ENCODE results near the gene MYH9.
A peak's percentile ranks its signal among the peaks of the same experiment; 100 is the strongest.

MYH9 gene

DNA sequence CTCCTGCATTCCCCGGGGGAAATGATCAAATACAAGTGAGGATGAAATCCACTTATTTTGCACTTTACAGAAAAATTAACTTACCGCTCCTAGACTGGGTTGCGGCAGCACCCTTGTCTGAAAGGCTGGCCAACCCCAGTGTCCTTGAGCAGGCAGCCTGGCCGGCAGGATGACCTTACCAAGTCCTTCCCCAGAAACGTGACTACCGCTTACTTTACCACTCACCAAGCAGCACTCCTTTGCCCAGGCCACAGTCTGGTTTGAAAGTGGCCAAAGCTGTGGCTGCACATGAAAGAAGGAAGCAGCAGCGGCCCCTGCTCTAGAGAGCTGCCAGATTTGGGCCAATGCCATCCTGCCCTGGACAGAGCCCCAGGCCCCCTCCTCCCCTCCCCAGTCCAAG is 20.3 kb downstream of the MYH9 start:
- no peak for DNase-seq (ENCODE audit: low read depth)

DNA sequence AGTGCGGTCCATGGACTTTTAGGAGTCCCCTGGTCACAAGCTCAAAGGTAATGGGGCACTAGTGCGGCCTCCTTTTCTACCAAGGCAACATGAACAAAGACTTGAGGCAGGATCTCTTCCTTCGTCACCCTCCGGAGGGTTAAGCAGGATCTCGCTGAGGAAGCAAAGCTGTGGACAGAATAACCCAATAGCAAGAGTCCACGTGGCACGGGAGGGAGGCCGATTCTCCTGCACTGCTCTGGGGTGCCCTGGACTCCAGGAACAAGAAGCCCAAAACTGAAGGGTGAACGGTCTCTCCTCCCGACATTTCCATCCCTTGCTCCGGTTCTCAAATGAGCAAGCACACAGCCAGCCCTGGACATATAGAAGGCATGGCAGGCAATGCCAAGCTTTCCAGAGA is 20.7 kb downstream of the MYH9 start:
- no peak for DNase-seq (ENCODE audit: low read depth)

DNA sequence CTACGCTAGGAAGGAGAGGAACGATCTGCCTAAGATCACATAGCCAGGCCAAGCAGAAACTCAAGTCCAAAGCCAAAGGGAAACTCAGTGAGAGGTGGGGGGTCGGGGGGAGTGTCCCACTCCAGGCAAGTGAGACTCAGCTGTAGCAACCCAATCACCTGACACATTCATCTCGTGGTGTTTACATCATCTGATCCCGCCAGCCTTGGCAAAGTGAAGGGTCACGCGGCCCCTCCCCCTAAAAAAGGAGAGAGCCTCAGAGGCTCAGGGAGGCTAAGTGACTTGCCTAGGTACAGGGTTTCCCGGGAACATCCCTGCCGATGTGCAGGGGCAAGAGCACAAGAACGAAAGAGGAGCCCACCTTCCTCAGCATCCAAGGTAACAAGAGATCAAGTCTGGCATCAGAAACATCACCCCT is 21.5 kb downstream of the MYH9 start:
- no peak for DNase-seq (ENCODE audit: low read depth)

DNA sequence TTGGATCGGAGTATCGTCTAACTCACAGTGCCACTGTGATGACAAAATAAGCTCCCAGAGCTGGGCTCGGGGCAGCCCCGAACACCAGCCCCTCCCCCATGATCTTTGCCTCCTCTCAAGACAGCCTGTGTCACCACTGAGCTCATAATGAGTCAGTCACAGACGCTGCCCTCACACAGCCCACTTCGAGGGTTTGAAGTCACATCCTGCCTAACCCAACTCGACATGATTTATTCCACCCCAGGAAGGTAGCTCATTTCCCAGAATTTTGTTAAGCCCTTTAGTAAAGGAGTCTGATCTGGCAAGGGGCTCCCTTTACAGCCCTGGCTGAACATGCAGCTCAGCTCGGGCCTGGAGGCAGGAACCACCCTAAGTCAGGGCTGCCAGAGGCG is 22.8 kb downstream of the MYH9 start:
- DNase-seq (ENCODE audit: low read depth), result peak; percentile 73

DNA sequence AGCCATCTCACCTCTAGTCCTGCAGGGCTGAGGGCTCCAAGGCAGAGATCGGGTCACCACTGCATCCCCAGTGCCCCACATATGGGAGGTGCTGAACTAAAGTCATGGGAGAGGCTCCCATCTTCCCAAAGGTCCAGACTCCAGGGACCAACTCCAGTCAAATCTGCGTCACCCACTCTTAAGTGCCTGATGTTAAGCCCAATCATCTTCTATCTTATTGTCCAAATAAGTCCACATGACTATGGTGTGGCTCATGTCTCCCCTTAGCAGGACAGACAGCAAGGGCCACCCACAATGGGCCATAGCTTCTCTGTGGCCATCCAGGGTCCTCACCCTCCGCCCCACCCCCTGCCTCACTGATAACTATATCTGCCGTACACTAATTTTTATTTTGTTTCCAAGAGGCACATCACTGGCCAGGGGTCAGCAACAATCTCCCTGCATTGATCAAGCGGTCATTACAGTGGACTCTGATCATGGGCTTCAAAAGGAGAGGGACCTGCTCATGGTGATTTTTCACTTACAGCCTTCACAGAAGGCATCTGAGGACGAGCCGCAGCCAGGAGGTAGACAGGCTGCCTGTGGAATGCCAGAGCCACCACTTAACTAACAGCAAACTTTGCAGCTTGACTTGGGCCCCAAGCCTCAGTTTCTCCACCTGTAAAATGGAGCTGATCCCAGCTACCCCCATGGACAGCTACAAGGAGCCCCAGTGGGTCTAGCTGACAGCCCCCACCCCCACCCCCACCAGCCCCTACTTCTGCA is 23.3 kb downstream of the MYH9 start:
- DNase-seq (ENCODE audit: low read depth), result no peak

DNA sequence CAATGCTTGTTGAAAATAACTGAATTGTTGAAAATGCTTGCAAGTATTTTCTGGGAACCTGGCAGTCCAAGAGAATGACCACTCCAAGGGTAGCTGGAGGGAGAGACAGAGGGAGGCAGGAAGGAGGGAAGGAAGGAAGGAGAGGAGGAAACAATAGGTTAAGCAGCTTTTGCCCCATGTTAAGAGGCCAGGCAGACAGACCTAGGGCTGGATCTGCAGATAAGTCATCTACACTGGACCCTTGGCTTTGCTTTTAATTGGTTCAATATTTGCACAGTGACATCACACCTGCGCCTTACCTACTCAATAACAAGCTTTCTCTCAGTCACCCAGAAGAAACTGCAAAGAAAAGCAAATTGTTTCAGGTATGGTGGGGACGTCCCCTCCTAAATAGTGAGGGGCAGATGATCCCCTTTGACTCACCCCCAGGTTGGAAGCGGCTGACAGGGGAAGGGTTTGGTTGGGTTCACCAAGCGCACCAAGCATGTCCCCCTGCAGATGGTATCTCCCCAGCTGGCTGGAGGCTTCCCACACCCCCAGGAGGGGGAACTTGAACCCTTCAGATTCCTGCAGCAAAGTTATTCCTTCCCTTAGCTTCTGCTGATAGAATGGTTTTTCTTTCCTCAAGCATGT is 24.3 kb downstream of the MYH9 start:
- no peak for DNase-seq (ENCODE audit: low read depth)

DNA sequence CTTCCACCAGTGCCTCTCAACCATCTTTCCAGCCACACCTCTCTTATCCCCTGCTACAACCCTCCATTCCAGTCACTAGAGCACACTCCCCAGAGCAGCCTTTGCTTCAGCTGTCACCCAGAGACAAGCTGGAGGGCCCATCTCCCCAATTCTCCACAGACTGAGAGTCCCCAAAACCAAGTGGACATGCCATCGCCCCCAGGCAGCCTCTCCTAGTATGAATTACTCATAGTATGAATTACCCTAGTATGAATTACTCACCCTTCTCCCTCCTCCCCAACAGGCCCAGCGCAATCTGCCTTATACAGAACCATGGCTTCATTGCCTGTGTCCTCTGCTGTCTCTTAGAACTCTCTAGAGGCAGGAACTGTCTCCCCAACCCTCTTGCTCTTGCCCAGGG is 24.8 kb downstream of the MYH9 start:
- DNase-seq (ENCODE audit: low read depth), result no peak

DNA sequence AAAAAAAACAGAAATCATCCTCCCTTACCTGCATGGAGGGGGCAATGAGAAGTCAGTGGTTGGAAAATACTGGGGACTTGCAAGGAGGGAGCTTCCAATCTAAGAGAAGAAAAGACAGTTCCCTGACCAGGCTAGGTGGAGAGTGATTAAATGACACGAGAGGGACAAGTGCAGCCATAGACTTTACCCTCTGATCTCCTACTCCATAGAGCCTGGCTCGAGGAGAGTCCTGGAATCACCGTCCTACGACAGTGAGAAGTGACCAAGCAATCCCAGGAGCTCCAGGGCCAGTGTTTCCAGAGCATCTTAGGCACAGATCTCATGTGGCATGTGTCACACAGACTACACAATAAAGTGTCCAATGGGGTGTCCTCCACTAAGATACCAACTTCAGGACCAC is 25.7 kb downstream of the MYH9 start:
- no peak for DNase-seq (ENCODE audit: low read depth)

DNA sequence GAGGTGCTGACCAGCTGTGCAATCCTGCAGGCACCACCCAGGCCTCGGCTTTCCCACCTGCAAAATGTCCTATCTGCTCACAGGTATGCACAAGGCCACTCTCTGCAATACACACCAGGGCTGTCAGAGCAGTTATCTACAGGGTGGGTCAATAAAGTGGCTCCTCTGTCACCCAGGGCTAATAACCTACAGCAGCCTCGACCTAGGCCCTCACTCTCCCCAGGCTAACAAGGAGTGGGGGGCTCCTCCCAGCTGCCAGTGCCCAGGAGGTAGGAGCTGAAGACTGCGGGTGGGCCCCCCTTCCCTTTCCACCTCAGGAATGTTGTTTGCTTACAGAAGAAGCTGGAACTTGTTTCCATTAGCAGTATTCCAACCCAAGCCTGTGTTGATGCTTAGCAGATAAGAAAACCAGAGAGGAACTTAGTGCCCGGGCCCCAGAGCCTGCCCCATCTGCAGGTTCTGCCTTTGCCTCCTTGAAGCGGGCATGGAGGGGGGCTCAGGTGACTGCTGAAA is 26.8 kb downstream of the MYH9 start:
- DNase-seq (ENCODE audit: low read depth), result no peak

DNA sequence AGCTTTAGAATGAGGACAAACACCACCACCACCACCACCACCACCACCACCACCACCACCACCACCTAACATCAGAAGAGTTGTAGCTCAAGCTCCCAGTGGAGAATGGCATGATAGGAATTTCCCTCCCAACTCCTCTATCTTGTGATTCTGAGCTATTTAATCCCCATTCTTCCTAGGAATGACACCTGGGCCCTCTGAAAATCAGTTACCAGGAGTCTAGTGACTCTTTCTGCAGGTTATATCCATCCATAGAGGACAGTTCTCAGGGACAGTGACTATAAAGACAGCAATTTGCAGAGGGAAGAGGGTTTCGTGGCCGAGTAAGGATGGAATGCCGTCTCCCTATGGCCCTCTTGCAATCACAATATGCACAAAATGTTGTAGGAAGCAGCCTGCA is 27.8 kb downstream of the MYH9 start:
- DNase-seq (ENCODE audit: low read depth), result no peak

DNA sequence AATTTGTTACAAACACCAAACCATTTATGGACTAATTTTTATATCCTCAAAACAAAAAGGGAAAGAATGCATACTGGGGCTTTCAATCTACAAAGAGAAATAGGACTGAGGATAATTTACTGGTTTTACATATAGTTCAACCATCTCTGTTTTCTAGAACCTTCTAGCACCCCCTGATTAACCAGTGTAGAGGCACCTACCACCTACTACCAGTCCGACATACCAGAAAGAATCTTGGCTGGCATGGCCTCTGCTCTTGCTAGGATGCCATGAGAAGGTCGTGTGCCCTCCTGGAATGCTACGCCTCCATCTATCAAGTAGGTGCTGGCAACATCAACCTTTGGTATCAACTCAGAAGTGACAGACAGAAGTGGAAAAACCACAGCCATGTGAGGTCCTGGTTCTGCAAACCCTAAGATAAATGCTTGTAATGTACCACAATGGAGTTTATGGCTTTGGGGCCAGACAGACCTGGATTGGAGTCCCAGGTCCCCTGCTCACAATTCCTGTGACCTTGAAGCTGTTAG is 28.2 kb downstream of the MYH9 start:
- DNase-seq (ENCODE audit: low read depth), result no peak

DNA sequence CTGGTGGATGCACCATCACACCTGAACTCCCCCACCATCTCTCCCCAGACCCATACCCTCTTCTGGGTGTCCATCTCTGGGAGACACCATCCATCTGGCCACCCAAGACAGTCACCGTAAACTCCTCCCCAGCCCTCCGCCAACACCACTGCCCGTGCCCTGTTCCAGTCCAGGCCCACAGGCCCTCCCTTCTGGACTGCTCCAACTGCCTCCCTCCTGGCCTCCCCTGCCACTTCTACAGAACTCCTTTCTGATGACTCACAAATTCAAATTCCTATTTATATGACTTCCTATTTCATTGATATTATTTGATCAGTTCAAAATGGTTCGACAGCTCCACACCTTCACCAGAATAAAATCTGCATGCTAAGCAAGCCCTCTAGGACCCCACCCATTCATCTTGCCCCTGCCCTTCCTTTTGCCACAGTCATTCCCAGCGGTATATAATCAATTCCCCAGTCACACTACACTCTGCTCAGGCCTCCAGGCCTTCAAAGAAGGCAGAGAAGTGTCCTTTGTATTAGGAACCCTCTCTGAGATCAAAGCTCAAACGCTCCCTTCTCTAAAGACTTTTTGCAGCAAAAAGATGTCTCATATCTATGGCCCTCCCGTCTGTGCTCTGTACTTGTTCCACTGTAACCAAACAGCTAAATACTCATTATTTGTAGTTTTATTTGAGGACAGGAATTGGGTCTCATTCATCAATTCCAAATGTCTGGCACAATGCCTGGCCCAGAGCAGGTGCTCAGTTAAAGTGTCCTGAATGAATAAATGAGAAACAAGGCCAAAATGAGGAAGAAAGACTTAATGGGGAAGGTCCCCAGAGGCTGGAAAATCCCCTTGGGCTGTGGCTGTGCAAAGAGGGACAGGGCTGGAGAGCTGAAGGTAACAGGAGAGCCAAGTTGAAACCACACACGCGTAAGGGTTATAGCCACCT is 29.0 kb downstream of the MYH9 start:
- no peak for DNase-seq (ENCODE audit: low read depth)

DNA sequence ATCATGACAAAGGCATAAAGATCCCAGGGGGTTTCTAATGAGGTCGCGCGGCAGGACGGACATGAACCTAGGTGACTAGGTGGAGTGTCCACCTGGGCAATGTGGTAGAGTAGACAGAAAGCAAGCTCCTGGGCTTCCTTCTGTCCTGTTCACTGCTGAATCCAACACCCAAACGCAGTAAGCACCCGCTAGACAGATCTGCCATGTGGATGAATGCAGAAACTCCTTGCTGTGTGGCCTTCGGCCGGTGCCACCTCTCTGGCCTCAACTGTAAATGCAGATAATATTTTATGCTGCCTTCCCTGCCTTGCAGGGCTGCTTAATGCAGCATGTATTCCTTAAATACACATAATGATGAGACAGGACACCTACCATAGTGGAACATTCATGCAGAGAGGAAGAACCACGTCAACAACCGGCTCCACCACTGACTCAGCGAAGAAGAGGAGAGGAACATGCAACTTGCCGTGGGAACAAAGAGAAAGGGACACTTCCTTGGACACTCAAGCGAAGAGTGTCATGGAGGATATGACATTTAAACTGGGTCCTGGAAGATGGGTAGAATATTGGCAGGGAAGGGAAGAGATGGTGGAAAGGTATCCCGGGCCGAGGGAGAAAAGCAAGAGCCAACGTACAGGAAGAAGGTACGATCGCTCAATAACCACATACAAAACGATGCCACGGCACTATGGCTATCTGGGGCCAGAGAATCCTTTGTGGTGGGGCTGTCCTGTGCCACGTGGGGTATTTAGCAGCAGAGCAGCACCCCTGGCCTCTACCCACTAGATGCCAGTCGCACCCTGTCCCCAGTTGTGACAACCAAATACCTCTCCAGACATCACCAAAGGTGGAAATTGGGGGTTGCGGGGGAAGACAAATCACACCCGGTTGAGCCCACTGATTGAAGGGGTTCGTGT is 30.8 kb downstream of the MYH9 start:
- DNase-seq (ENCODE audit: low read depth), result no peak

DNA sequence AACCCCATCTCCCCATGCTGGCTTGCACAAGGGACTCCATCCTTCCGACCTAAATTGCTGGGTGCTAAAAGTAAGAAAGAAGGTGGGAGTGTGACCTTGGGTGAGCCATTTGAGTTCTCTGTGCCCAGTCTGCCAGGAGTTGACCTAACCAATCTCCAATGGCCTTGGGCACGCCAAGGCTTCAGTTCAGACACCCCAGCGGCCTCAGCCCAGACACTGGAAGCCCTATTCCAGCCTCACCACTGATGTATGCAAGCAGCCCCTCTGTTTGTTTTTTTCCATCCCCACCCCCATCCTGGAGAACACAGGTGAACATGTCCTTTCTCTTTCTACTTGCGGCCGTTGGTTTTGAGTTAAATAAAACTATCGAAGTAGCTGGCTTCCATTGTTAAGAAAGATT is 31.9 kb downstream of the MYH9 start:
- DNase-seq (ENCODE audit: low read depth), result no peak

DNA sequence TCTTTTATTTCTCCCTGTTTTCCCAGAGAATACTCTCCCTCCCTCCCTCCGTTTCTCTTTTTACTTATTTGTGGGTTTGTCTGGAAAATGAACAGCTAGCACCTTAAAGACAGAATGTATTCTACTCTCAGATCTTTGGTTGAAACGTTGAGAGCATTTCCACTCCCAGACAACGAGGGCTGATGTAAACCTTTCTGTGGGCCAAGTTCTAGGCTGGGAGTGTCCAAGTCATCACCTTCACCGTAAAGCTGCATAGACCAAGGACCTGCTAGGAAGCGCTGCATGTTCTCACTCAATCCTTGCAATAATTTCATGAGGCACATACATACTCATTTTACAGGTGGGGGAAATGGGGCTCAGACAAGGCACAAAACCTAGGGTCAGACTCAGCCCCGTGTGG is 32.4 kb downstream of the MYH9 start:
- DNase-seq (ENCODE audit: low read depth), result no peak

DNA sequence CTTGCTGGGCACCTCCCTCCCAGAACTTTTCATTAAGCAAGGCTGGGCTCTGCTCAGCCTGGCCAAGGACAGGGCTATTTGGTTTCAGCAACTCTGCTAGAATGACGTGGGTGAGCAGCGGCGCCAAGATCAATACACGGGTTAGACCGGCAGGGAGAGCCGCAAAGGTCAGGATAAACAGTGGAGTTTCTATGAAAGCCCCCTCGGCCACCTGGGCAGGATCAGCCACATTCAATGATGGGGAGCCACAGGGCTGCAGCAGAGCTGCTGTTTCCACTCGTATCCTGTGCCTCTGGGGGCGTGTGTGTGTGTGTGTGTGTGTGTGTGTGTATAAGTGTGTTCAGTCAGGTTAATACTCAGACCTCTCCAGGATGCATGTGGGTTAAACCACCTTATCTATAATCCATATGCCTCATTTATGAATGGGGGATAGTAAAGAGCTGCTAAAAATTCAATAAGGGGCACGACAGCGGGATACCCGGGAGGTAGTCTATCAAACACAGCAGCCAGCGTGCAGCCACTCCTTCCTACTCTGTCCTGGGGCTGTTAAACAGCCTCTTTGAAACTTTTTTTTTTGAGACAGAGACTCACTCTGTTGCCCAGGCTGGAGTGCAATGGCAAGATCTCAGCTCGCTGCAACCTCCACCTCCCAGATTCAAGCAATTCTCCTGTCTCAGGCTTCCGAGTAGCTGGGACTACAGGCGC is 34.8 kb downstream of the MYH9 start:
- DNase-seq (ENCODE audit: low read depth), result no peak

DNA sequence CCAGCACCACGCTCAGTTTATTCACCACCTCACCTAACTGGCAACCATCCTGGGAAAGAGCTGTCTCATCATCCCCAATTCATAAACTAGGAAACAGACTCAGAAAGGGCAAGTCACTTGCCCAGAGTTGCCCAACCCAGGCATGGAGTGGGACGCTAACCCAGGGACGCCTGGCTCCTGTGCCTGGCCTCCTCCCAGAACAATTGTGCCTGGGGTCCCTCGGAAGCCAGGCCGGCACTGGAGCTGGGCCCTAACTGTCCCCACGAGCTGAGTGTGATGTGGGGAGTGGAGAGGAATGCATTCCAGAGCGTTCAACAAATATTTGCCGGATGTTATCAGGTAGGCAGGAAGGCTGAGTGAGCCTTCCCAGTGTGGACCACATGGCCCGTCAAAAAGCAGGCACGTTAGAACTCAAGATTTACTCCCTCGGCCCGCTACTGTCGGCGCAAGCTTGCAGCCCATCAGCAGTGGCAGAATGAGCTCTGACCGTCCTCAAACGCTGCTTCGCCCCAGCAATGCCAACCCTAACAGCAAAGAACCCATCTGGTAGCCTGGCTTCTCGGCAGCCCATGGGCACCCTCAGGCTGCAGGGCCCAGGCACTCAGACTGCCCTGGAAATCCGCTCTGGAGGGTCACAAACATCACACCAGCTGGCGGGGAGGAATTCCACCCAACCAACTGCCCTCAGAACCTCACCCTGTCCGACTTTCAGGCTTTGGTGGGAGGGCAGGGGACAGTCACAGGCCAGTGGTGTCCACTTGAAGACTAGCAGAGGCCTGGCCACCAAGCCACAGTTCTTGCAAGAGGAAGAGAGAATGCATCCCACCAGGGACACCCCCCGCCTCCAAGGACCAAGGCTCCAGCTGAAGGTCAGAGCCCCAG is 35.6 kb downstream of the MYH9 start:
- no peak for DNase-seq (ENCODE audit: low read depth)

DNA sequence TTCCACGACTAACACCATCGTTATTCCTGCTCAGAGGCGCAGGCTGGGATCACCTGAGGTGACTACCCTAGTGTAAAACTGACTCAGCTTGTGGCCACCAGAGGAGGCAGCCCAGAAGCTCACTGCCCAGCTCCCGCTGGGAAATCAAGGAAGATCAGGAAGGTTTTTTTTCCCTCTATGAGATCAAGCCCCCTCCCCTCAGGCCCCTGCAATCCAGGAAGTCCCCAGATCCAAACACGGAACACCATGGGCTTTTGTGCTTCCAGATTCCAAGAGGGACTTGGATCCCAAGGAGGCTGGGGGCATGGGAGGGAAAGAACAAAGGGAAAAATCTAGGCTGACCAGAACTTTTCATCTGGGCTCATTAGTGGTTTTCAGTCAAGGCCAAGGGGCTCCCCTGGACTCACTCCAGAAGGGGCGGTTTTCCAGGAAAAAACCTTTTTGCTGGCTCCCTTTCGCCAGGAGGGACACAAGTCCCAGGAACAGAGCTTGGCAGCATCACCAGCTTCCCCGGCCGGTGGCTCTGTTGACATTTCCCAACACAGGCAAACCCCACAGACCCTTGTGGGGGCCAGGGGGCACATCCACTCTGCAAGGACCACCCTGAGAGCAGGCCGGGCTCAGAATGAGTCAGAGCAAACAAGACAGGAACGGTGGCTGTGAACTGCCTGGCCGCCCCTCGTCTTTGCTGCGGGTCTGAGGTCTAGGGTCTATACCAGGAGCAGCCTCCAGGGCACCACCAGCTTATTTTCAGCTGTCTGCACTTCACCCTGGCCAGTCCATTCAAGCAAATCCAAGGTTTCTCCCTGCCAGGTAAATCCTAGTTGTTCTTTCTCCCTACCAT is 36.8 kb downstream of the MYH9 start:
- no peak for DNase-seq (ENCODE audit: low read depth)

DNA sequence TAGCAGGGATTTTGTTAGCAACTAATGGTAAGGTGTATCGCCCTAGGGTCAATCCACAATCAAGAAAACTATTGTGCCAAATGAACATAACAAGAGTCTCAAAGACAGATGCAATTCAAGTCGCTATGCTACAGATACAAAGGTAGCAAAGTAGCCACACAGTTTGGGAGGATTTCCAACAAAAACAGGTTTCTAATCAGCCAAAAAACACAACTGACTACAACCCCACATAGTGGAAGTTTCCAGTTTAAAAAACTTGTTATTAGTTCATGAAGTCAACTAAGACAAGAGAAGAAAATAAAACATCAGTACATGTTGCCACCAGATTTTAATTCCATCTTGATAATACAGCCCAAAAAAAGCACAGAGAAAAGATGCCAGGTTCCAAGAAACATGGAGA is 38.0 kb downstream of the MYH9 start:
- no peak for DNase-seq (ENCODE audit: low read depth)
